Measurements from ENCODE around the gene NUMB.
"Not testable (repeated sequence)": the region's sequence is repeated elsewhere in the genome, so short reads cannot be mapped to it uniquely, and the experiment has no call there.

DNA sequence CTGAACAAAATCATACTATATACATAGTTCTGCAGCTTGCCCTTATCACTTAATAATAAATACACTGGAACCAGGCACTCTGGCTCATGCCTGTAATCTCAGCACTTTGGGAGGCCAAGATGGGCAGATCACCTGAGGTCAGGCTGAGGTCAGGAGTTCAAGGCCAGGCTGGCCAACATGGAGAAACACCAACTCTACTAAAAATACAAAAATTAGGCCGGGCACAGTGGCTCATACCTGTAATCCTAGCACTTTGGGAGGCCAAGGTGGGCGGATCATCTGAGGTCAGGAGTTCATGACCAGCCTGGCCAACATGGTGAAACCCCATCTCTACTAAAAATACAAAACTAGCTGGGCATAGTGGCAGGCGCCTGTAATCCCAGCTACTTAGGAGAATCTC lies 109.3 kb downstream of the NUMB start:
- not testable (repeated sequence) for TF ChIP-seq CTCF (IDR thresholded peaks at IDR 0.05); POLR2A (IDR thresholded peaks at IDR 0.05; ENCODE audit: low read depth); POLR2AphosphoS5 (IDR thresholded peaks at IDR 0.05); EP300 (IDR thresholded peaks at IDR 0.05)

All from esophagus muscularis mucosa (tissue), 4 donors.